T-helper 1 cell treated with Interleukin-12 subunit alpha and Interleukin-12 subunit beta and Interleukin-4 antibody, amounts not matched to agents 30 μg/mL and 1 μg/mL, for 36 hours (primary cell): ENCODE measurements around the gene MAP2K5.

Experiments
- H3K27ac Mint-ChIP-seq: one replicate; pipeline ENCODE4 v1.8.0; 2021; ENCODE audit warnings: mild to moderate bottlenecking, mixed read lengths
- H3K27me3 Mint-ChIP-seq: one replicate; pipeline ENCODE4 v1.8.0; 2021; ENCODE audit warnings: low read depth, mixed read lengths
- H3K36me3 Mint-ChIP-seq: one replicate; pipeline ENCODE4 v1.8.0; 2021; ENCODE audit warnings: low read depth, mixed read lengths
- H3K4me1 Mint-ChIP-seq: one replicate; pipeline ENCODE4 v1.8.0; 2021; ENCODE audit warnings: low read depth, mixed read lengths
- H3K4me3 Mint-ChIP-seq: one replicate; pipeline ENCODE4 v1.8.0; 2021; ENCODE audit warnings: mild to moderate bottlenecking, moderate library complexity, mixed read lengths
- H3K9me3 Mint-ChIP-seq: one replicate; pipeline ENCODE4 v1.8.0; 2021; ENCODE audit warnings: mixed read lengths

Gene MAP2K5

GRCh38 chr15:67823314-67824196 lies 281.1 kb downstream of the MAP2K5 start:
- H3K4me1 Mint-ChIP-seq = peaks cover 20% of the 10 kb centered on the region

GRCh38 chr15:67824197-67824968 lies 281.9 kb downstream of the MAP2K5 start:
- Mint-ChIP-seq H3K27me3 (peaks cover 80% of the 10 kb centered on the region), H3K27ac (peak overlapping the region; percentile 69), H3K9me3 (no peaks in the 10 kb centered on the region), H3K4me1 (peaks cover 23% of the 10 kb centered on the region), H3K4me3 (peak overlapping the region; percentile 67), H3K36me3 (peaks cover 4% of the 10 kb centered on the region)

More at GRCh38 chr15:67823314-67824196, 281.1 kb downstream of the MAP2K5 start:
- H3K27me3 Mint-ChIP-seq = peaks cover 77% of the 10 kb centered on the region
- H3K9me3 Mint-ChIP-seq = no peaks in the 10 kb centered on the region
- H3K27ac Mint-ChIP-seq = peak overlapping the region; percentile 69
- peaks cover 4% of the 10 kb centered on the region for H3K36me3 Mint-ChIP-seq
- H3K4me3 Mint-ChIP-seq = peak overlapping the region; percentile 67

- Mint-ChIP-seq H3K4me1 (peaks cover 23% of the 10 kb centered on the region), H3K4me3 (peak within 1 kb of the TSS; percentile 25), H3K36me3 (peaks cover 4% of the 10 kb centered on the region), H3K27me3 (peaks cover 77% of the 10 kb centered on the region), H3K9me3 (no peaks in the 10 kb centered on the region), H3K27ac (peak within 1 kb of the TSS; percentile 87)
Measured at GRCh38 chr15:67824976-67825880, 282.7 kb downstream of the MAP2K5 start, which contains the start of gene SKOR1. Gene SKOR1, plus strand, starts transcription at chr15:67825509. Its CDS starts 94 bp downstream, at chr15:67825603.

- peaks cover 23% of the 10 kb centered on the region for H3K4me1 Mint-ChIP-seq
- peak overlapping the region; percentile 87 for H3K27ac Mint-ChIP-seq
- H3K36me3 Mint-ChIP-seq = peaks cover 4% of the 10 kb centered on the region
- peaks cover 77% of the 10 kb centered on the region for H3K27me3 Mint-ChIP-seq
- H3K4me3 Mint-ChIP-seq = peak overlapping the region; percentile 25
- H3K9me3 Mint-ChIP-seq = no peaks in the 10 kb centered on the region
Measured at GRCh38 chr15:67825881-67826716, 283.6 kb downstream of the MAP2K5 start.

- H3K4me1 Mint-ChIP-seq = peaks cover 23% of the 10 kb centered on the region
- no peaks in the 10 kb centered on the region for H3K36me3 Mint-ChIP-seq
- no peaks in the 10 kb centered on the region for H3K9me3 Mint-ChIP-seq
- no peak overlapping the region for H3K27ac Mint-ChIP-seq
- H3K27me3 Mint-ChIP-seq = peaks cover 77% of the 10 kb centered on the region
- H3K4me3 Mint-ChIP-seq = no peak overlapping the region
Measured at GRCh38 chr15:67826717-67827561, 284.4 kb downstream of the MAP2K5 start.

- H3K27me3 Mint-ChIP-seq = peaks cover 77% of the 10 kb centered on the region
- no peaks in the 10 kb centered on the region for H3K9me3 Mint-ChIP-seq
- no peak overlapping the region for H3K27ac Mint-ChIP-seq
- no peak overlapping the region for H3K4me3 Mint-ChIP-seq
- no peaks in the 10 kb centered on the region for H3K36me3 Mint-ChIP-seq
- peaks cover 18% of the 10 kb centered on the region for H3K4me1 Mint-ChIP-seq
Measured at GRCh38 chr15:67827562-67828277, 285.2 kb downstream of the MAP2K5 start.

- no peaks in the 10 kb centered on the region for H3K36me3 Mint-ChIP-seq
- H3K27ac Mint-ChIP-seq = peak overlapping the region; percentile 81
- H3K4me1 Mint-ChIP-seq = peaks cover 23% of the 10 kb centered on the region
- peaks cover 80% of the 10 kb centered on the region for H3K27me3 Mint-ChIP-seq
- H3K4me3 Mint-ChIP-seq = no peak overlapping the region
- H3K9me3 Mint-ChIP-seq = no peaks in the 10 kb centered on the region
Measured at GRCh38 chr15:67828278-67828968, 285.9 kb downstream of the MAP2K5 start.

- no peaks in the 10 kb centered on the region for H3K9me3 Mint-ChIP-seq
- peak overlapping the region; percentile 36 for H3K27ac Mint-ChIP-seq
- peaks cover 80% of the 10 kb centered on the region for H3K27me3 Mint-ChIP-seq
- H3K4me3 Mint-ChIP-seq = no peak overlapping the region
- no peaks in the 10 kb centered on the region for H3K36me3 Mint-ChIP-seq
- peaks cover 22% of the 10 kb centered on the region for H3K4me1 Mint-ChIP-seq
Measured at GRCh38 chr15:67828969-67829646, 286.6 kb downstream of the MAP2K5 start.

- Mint-ChIP-seq H3K27me3 (peaks cover 79% of the 10 kb centered on the region), H3K36me3 (no peaks in the 10 kb centered on the region), H3K4me3 (no peak overlapping the region), H3K27ac (peak overlapping the region; percentile 26), H3K9me3 (no peaks in the 10 kb centered on the region), H3K4me1 (peaks cover 22% of the 10 kb centered on the region)
Measured at GRCh38 chr15:67829647-67830504, 287.4 kb downstream of the MAP2K5 start.

GRCh38 chr15:67831363-67831762 lies 288.9 kb downstream of the MAP2K5 start:
- peaks cover 26% of the 10 kb centered on the region for H3K4me1 Mint-ChIP-seq

More at GRCh38 chr15:67831363-67831762, 288.9 kb downstream of the MAP2K5 start:
- Mint-ChIP-seq H3K27ac (no peak overlapping the region), H3K27me3 (peaks cover 81% of the 10 kb centered on the region), H3K9me3 (no peaks in the 10 kb centered on the region), H3K36me3 (peaks cover 2% of the 10 kb centered on the region), H3K4me3 (no peak overlapping the region)
